Non-pigmented ciliary epithelial cell (primary cell): Measurements from ENCODE around the gene ATOH8.
"Not testable (repeated sequence)": the region's sequence is repeated elsewhere in the genome, so short reads cannot be mapped to it uniquely, and the experiment has no call there.

ENCODE experiments used
- DNase-seq: peaks from one replicate; pipeline ENCODE4 v3.0.0-alpha.2; 2010; ENCODE audit warnings: low read depth

The ATOH8 gene

DNA sequence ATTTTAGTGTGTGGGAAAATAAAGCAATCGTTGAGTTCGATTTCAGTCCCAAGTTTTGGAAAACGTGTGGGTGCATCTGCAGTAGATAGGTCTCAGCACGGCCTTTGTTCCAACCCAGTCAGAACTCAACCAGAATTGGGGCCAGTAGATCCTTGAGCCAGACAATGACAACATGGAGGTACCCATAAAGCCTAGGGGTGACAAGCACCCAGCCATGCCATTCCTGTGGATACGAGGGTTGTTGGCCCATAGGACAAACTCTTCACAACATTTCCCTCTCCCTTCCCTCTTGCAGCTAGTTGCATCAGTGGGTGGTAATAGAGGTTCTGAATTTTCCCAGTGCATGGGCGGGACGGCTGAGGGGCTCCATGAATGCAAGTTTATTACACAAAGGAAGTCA lies 74.9 kb downstream of the ATOH8 start:
- DNase-seq: no peak

DNA sequence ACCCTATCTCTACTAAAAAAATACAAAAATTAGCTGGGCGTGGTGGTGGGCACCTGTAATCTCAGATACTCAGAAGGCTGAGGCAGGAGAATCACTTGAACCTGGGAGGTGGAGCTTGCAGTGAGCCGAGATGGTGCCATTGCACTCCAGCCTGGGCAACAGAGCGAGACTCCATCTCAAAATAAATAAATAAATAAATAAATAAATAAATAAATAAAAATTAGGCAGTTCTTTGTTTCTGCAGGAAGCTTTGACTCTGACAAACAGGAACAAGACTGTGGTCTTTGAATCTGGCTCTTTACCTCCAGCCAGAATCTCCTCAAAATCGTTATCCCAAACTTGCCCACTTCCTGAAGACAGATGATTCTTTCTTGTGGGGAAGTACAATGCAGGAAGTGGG lies 75.6 kb downstream of the ATOH8 start:
- not testable (repeated sequence) for DNase-seq

DNA sequence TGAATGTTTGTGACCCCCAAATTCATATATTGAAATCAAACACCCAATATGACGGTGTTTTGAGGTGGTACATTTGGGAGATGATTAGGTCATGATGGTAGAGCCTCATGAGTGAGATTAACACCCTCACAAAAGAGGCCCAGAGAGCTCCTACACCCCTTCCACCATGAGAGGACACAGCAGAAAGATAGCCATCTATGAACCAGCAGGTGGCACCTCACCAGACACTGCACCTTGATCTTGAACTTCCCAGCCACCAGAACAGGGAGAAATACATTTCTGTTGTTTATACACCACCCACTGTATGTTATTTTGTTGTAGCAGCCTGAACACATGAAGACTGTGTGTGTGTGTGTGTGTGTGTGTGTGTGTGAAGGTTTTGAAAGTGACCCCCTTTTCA lies 76.9 kb downstream of the ATOH8 start:
- DNase-seq: no peak

DNA sequence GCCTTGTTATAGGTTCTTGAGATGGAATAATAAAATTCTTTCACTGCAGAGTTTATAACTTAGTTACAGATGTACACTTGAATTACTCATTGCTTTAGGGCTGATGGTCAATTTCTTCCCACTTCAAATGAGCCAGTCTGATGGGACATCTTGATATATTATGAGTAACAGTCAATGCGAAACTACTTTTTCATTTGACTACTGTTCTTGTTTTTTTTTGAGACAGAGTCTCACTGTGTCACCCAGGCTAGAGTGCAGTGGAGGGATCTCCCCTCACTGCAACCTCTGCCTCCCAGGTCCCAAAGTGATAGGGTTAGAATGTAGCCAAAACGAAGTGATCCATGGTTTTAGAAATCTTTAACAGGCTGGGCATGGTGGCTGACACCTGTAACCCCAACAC lies 77.9 kb downstream of the ATOH8 start:
- no peak for DNase-seq

DNA sequence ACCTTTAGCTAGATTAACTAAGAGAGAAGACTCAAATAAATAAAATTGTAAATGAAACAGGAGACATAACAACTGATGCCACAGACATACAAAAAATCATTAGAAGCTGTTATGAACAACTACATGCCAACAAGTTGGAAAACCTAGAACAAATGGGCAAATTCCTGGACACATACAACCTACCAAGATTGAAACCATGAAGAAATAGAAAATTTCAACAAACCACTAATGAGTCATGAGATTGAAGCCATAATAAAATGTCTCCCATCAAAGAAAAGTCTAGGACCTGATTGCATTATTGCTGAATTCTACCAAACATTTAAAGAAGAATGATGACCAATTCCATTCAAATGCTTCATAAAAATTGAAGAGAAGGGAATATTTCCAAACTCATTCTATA lies 80.7 kb downstream of the ATOH8 start:
- no peak for DNase-seq
